NCI-H526 (cell line): ENCODE results near the gene PTGFRN.

ENCODE experiments used
- DNase-seq, 2 experiments: peaks; one replicate each; lab custom pipeline; 2025; lab: John Stamatoyannopoulos, UW

Gene PTGFRN

DNA sequence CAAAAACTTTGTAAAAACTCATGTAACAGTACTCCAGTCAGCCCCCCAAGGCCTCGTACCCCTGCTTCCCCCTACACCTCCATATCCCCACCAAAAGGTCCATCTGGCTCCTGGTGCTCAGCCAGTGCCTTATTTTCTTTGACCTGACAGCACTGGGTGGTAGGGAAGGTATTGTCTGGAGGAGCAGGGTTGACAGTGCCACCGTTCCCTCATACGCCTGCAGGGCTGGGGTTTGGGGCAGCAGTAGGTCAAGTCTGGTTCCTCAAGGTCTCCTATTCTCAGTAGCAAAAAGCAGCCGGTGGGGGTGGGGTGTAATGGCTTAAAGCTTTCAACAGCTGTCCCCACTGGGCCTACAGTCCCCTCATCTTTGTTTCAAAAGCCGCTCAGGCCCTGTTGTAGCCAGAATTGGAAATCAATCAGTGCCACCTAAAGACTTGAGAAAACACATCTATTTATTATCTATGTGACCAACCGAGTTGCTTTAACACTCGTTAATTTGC is 125.1 kb downstream of the PTGFRN start:
- no peak for DNase-seq

DNA sequence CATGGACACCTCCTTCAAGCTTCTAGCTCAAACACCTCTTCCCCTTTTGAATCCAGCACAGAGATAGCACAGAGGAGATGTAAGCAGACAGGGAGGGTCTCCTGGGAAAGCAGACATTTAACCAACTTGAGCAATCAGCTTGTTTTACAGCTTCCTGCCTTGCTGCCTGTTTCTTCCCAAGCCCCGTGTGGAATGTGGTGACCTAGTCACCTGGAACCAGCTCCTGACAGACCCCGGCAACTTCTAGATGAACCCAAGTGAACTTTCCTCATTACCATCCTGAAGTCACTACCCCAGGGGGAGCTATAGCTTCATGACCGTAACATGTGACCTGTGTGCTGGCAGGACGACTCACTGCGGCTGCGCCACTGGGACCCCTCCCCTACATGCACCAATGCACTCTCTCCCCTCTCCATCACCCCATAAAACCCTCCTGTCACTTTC is 126.3 kb downstream of the PTGFRN start:
- no peak for DNase-seq

DNA sequence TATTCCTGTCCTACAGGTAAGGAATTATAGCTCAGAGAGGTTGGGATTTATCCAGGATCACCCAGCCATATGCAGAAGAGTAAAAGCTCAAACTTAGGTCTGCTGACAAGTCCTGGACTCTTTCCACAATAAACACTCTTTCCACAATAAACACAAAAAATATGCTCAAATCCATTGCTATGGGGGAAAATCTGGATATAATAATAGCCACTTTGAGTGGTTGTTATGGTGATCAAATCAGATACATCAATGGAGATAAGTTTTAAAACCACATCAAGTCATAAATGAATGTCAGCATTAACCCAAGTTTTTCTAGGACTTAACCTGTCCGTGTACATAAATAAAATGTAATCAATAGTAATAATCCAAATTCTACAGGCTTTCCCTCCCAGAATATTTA is 128.1 kb downstream of the PTGFRN start:
- no peak for DNase-seq

DNA sequence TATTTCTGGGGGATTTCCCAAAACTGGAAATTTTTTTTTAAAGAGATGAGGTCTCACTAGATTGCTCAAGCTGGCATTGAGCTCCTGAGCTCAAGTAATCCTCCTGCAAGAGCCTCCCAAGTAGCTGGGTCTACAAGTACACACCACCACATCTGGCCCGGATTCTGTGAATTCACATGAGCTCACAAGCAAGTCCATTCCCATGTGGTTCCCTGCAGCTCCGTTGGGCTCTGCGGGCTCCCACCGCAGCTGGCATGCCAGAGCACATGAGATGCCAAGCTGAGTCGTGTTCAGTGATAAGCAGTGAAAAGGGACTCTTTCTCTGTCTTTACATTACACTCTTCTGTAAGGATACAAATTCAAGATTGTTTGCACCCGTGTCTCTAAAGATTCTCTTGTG is 128.5 kb downstream of the PTGFRN start:
- no peak for DNase-seq
